Dermis blood vessel endothelial cell (primary cell): ENCODE data around the gene P2RX1. TPM values are rescaled to one million over a fixed set of nuclear protein-coding genes. Genes with fewer than 3 reads are reported as not detected.
A peak's percentile ranks its signal among the peaks of the same experiment; 100 is the strongest.

Source experiments
- DNase-seq: peaks from one replicate; pipeline ENCODE4 v3.0.0; 2010
- total RNA-seq: library from RNA; depleted of rRNA; stranded (reverse); fragments of >200 nt; gene quantifications from 2 replicates; pipeline ENCODE4 v1.2.3, GENCODE V29; 2014

The P2RX1 gene
- total RNA-seq, 1 donor from 2014 or later: not detected

- no peak for DNase-seq
These were observed 11.8 kb downstream of the P2RX1 start for GRCh38 chr17:3904501-3904900.

DNA sequence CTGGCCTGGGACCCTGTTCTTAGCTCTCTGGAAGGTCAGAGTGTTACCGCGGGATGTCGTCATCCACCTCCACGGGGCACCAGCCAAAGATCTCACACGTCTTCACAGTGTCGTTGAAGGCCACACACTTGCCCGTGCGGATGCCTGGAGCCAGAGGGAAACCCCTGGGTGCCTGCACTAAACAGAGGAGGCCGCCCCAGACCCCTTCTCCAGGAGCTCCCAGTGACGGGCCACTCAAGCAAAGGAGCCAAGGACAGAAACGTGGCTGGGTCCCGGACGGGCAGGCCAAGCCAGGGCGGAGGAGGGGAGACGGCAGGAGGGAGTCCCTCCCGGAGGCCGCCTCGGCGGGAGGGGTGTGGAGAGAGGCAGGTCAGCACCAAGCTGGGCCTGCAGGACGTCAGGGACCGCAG is 12.4 kb downstream of the P2RX1 start:
- DNase-seq: no peak

DNA sequence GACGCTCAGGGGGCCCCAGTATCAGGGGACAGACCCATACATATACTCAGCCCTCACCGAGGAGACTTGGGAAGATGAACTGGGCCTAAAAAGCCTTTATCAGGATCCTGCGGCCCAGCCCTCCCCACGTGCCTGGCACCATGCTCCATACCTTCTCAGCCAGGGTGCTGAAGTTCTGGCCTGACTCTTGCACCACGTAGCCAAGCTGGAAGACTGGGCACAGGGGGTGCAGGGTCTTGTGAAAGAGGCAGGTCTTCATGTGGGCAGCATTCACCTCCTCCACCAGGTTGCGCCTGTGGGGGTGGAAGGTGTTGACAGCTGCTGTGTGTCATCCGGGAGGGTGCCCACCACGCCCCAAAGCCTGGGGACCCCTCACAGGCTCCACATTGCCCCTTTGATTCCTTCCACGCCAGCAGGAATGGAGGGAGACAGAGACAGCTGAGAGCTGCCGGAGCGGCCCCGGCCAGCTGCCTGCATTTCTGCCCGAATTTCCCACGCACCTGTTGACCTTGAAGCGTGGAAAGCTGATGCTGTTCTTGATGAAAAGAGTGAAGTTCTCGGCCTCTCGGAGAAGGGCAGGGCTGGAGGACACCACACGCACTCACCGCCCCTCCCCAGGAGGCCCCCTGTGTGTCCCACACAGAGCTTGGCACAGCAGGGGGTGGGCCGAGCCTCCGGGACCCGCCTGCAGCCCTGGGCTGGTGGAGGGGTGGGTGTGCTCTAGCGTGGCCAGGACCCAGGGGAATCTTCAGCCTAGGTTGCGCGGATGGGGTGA is 13.0 kb downstream of the P2RX1 start:
- DNase-seq: no peak

GRCh38 chr17:3900646-3901045 is 15.6 kb downstream of the P2RX1 start:
- no peak for DNase-seq

- no peak for DNase-seq
These were observed 18.5 kb downstream of the P2RX1 start for GRCh38 chr17:3897731-3898130.

DNA sequence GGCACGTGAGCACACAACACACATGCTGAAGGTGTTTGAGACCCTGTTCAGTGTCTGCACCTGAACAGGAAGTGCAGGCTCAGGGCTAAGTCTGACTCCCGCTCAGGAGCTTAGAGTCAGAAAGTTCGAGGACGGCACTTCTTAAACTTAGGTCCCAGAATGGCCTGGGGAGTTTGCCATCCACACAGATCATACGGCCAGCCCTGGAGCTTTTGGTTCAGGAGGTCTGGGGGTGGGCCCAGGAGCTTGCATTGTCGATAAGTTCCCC is 19.4 kb downstream of the P2RX1 start:
- no peak for DNase-seq

DNA sequence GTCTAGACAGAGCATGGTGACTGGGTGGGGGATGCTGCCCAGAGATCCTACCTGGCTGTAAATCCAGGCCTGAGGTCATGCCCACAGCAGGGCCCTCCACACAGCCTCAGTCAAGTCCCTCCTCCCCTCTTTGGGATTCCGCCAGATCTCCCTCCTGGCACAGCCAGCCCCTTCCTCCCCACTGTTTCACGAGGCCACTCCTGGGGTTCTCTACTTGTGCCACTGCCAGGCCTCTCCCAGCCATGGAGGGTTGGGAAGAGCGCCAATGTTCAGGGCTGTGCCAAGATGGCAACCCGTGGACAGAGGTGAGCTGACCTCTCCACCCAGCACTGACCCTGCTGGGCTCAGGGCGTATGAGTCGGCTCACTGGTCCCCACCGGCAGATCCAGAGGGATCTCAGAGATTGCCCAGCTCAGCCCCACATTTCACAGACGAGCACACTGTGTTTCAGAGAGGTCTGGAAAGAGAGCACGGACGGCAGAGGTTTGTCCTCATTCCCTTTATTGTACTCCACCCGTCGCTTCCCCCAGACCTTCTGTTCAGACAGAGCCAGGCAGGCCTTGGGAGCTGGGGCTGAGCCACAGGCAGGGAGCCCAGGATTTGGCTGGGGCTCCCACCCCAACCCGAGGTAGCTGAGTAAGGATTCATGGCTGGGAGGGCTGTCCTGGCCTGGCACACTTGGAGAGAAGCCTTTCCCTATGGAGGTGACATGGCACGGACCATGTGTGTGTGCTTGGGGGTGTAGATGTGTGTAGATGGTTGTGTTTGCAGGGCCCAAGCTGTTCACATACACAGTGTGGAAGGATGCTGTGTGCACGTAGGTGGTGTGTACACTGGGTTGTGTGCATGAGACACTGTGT is 19.9 kb downstream of the P2RX1 start:
- no peak for DNase-seq

DNA sequence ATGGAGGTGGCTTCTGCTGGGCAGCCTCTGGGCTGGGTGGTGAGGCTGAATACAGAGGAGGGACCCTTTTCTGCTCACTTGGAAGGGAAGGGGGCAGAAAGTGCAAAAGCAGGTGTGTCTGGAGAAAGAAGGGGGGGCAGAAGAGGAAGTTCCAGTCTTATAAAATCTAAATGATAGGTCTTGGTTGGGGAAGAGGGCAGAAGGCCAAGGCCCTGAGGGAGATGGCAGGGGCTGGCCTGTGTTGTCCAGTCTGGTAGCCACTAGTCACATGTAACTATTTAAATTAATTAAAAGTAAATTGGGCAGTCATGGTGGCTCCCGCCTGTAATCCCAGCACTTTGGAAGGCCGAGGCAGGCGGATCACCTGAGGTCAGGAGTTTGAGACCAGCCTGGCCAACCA is 20.9 kb downstream of the P2RX1 start:
- DNase-seq: no peak

GRCh38 chr17:3894911-3895343 is 21.3 kb downstream of the P2RX1 start:
- DNase-seq: peak; percentile 71

- DNase-seq: no peak
These were observed 22.1 kb downstream of the P2RX1 start for GRCh38 chr17:3894188-3894587.

GRCh38 chr17:3893720-3894116 is 22.5 kb downstream of the P2RX1 start:
- no peak for DNase-seq

DNA sequence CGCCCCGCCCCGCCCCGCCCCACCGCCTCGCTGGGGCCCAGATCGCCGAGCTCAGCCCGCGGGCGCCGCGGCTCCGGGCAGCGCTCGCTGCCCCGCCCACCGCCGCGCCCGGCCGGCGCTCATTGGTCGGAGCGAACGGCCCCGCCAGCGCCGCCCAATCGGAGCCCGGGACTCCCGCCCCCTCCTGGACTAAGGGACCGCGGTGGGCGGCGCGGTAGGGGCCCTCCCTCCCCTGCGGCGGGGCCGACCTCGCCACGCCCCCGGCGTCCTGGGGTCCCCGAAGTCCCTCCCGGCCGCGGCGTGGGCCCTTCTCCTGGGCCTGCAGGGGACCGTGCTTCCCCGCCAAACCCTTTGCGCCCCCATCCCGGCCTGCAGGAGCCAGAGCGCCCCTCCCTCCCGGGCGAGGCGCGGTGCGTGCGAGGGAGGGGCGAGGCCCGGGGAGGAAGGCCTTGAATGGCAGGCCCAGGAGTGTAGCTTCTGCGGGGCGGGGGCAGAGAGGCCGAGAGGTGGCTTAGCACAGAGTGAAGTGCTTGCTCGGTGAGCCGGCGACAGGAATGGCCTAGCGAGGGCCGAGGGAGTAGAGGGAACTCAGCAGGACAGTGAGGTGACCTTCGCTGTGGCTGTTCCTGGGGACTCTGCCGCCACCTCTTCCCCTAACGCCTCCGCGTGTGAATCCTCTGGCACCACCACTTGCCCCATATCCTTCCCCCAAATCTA is 23.1 kb downstream of the P2RX1 start, which contains the start of gene CAMKK1:
TSS of gene CAMKK1 (minus strand) at position 51 of the 717 bp plus-strand sequence. CDS start 7,366 bp downstream, outside the sequence.
- DNase-seq: peak; percentile 86

DNA sequence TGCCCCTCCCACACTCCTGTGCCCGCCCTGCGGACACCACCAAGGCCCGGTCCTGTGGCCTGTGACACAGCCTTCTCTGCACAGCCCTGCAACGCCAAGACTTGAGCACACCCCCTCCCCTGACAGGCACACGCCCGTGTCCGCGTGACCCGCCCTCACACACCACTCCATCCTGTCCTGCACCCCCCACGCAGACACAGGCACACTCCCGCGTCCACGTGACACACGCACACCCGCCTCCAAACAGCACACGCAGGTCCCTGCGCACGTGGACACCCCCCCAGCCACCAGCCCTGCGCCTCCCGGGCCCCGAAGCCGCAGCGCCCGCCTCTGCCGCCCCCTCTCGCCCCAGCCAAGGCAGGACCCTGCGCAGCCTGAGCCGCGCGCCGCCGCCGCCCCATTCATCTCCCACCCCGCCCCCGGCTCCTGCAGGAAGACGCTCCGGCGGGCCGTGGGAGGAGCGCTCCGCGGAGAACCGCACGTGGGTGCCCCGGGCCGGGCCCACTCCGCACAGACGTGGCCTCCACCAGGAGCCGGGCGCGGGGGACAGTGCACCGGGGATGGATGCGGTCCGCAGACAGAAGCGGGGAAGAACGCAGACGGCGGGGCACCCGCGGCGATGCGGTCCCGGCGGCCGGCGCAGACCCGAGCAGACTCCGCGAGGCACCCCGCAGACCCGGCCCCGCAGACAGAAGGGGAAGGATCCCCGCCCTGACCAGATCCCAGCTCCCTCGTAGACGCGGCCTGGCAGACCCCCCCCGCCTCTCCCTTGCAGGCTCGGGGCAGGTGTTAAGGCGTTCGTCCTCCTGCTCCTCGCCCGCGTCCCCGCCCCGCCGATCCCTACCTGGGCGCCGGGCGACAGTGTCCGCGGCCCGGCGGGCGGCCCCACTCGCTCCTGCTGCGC is 23.9 kb downstream of the P2RX1 start:
- DNase-seq: peak; percentile 62

- no peak for DNase-seq
These were observed 24.6 kb downstream of the P2RX1 start for GRCh38 chr17:3891626-3892094.

DNA sequence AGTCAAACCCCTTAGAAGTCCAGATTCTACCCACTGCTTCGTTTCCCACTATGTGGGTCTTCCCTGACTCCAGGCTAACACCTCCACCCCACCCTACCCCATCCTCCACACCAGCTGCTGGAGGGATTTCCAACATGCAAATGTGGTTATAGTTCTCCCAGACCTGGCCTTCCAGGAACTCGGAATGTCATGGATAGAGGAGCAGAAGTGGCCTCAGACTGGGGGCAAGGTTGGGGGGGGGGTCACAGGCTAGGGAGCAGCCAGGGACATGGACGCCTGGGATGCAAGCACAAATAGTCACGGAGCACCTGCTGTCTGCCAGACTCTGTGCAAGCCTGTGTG is 25.4 kb downstream of the P2RX1 start:
- DNase-seq: no peak

GRCh38 chr17:3890082-3890877 is 26.0 kb downstream of the P2RX1 start:
- DNase-seq: peak; percentile 78

DNA sequence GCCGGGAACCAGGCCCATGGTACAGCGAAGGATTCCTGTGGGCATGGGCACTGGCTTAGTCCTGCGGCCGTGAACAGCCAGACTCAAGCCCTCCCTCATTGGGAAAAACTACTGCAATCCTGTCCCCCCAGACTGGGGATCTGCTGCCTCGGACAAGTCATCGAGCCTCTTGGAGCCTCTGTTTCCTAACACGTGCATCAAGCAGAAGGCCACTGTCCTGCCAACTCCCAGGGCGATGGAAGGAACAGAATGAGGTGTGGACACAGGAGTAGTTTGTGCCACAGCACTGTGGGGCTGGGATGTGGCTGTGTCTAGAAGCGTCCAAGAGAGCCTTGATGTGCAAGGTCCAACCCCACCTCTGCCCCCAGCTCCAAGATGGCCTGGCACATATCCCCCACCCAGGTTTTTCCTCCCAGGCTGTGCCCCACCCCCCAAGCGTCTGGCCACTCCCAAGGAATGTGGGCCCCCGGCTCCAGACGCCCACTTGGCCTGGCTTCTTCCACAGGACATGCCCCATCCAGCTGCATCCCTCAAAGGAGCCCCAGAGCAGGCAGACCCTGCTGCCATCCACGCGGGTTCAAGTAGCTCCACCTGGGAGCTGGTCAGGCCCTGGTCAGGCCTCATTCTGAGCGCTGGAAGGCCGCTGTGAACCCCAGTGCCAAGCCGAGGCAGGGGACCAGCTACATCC is 26.8 kb downstream of the P2RX1 start:
- no peak for DNase-seq

- peak; percentile 48 for DNase-seq
These were observed 27.7 kb downstream of the P2RX1 start for GRCh38 chr17:3888343-3889171.

GRCh38 chr17:3887804-3888203 is 28.5 kb downstream of the P2RX1 start:
- no peak for DNase-seq

DNA sequence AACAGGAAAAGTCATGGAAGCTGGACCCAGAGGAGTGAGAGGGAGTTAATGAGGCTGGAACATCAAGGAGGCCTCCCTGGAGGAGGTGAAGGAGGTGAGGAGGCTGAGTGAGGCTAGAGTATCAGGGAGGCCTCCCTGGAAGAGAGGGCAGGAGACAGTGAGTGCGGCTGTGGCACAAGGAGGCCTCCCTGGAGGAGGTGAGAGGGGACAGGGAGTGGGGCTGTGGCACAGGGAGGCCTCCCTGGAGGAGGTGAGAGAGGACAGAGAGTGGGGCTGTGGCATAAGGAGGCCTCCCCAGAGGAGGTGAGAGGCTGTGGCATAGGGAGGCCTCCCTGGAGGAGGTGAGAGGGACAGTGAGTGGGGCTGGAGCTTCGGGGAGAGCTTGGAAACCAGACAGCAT is 28.9 kb downstream of the P2RX1 start:
- no peak for DNase-seq
